Smooth muscle cell of the brain vasculature (primary cell): ENCODE results near the gene GDPD5.

Source experiments
- DNase-seq: peaks from one replicate; pipeline ENCODE4 v3.0.0-alpha.2; 2012; ENCODE audit warnings: low read depth, low spot score

GDPD5 gene

GRCh38 chr11:75449271-75449670, 76.5 kb downstream of the GDPD5 start:
- DNase-seq, result no peak

GRCh38 chr11:75447415-75447814, 78.3 kb downstream of the GDPD5 start:
- DNase-seq, result no peak

GRCh38 chr11:75445315-75445953, 80.3 kb downstream of the GDPD5 start:
- no peak for DNase-seq

- no peak for DNase-seq
These were observed 82.7 kb downstream of the GDPD5 start for GRCh38 chr11:75443043-75443442.

- DNase-seq, result no peak
These were observed 83.4 kb downstream of the GDPD5 start for GRCh38 chr11:75442161-75442885.

GRCh38 chr11:75441804-75442132, 84.0 kb downstream of the GDPD5 start:
- no peak for DNase-seq

GRCh38 chr11:75440960-75441803, 84.6 kb downstream of the GDPD5 start:
- DNase-seq, result no peak

- DNase-seq, result no peak
These were observed 86.1 kb downstream of the GDPD5 start for GRCh38 chr11:75439495-75440120.

- no peak for DNase-seq
These were observed 86.7 kb downstream of the GDPD5 start for GRCh38 chr11:75439026-75439425.

- no peak for DNase-seq
These were observed 87.6 kb downstream of the GDPD5 start for GRCh38 chr11:75437966-75438659.

- no peak for DNase-seq
These were observed 88.9 kb downstream of the GDPD5 start for GRCh38 chr11:75436806-75437205.

- DNase-seq, result no peak
These were observed 90.2 kb downstream of the GDPD5 start for GRCh38 chr11:75435571-75435925.

- no peak for DNase-seq
These were observed 90.7 kb downstream of the GDPD5 start for GRCh38 chr11:75434886-75435570.

- no peak for DNase-seq
These were observed 91.7 kb downstream of the GDPD5 start for GRCh38 chr11:75434051-75434450.

- no peak for DNase-seq
These were observed 92.3 kb downstream of the GDPD5 start for GRCh38 chr11:75433443-75433842.

GRCh38 chr11:75432911-75433321, 92.8 kb downstream of the GDPD5 start, which contains the start of gene KLHL35:
Gene KLHL35, minus strand, starts transcription at chr11:75433203. Its CDS starts 2,574 bp downstream, at chr11:75430629.
- DNase-seq, result no peak

- DNase-seq, result no peak
These were observed 93.9 kb downstream of the GDPD5 start for GRCh38 chr11:75431533-75432525.

- no peak for DNase-seq
These were observed 94.8 kb downstream of the GDPD5 start for GRCh38 chr11:75430714-75431532.
